NCI-H460 (cell line): ENCODE measurements around the gene CHST11. TPM values are rescaled to one million over a fixed set of nuclear protein-coding genes. Genes with fewer than 3 reads are reported as not detected.
"Not testable (repeated sequence)": the region's sequence is repeated elsewhere in the genome, so short reads cannot be mapped to it uniquely, and the experiment has no call there.

Source experiments
- DNase-seq: peaks from one replicate; pipeline ENCODE4 v3.0.0-alpha.2; 2016; ENCODE audit warnings: low read depth; ENCODE audit errors: extremely low read depth
- total RNA-seq: library from RNA; depleted of rRNA; stranded (reverse); fragments of >200 nt; shearing (Covaris generic); gene quantifications from 2 replicates; pipeline ENCODE4 v1.2.3, GENCODE V29; 2014

The CHST11 gene
- total RNA-seq, 1 experiment from 2014 or later = 2.9 TPM

DNA sequence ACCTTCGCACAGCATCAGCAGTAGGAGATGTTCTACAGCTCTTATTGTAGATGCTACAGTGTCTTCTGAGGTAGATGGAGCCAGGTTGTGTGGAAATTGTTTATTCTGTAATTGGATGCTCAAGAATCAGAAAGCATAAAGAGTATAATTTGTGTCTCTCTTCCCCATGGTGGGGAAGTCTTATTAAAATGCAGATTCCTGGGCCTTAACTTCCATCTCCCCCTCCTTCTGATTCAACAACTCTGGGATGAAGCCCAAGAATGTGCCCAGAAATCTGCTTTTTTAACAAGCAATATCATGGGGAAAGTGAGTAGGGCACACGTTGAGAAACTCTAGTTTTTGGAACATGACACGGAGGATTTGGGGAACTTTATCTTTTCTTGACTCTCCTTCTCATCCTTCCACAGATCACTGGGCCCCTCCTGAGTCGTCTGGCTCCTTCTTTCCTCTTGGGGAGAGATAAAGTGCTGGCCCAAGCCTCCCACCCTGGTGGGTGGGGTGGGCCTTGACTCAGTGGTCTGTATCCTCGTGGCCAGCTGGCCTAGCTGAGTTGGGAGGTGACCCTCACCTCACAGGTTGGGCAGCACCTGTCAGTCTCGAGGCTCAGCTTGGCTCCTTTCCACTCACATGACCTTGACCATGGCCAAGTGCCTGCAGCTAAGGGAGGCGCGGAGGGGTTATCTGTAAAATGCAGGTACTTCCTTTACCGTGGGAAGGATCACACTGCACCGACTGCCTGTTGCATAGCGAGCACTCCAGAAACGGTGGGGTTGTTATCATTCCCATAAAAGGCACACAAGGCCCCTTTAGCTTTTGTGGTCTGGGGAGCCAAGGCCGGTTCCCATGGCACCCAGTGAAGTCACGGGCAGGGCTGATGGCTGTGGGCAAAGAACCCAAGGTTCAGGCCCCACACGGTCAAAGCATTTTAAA lies 141.9 kb downstream of the CHST11 start:
- DNase-seq = no peak

DNA sequence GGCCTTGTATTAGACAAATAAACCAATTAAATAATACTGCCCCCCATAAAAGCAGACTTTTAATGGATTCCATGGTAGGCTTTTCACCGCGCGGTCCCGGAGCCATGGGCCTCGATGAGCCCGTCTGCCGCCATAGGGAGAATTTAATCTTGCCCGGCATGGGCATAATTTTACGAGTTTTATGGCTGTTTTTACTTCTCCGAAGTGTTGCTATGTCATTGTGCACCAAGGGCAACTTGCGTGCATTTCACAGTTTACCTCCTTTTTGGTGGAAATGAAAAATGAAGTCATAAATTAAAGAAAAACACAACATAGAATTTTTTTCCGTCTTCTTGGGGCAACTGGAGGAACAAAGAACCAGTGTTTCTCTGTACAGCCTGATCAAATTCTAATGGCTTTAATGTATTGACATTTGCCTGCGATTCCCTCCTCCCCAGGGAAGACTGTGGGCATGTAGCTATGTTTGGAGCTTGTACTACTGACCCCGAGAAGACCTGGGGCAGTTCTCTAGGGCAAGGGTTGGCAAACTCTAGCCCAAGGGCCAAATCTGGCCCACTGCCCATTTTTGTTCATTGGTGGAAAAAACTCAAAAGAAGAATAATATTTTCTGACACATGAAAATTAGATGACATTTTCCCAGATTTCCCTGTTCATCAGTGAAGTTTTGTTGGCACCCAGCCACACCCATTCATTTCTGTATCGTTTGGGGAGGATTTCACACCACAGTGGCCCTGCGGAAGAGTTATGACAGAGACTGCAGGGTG lies 142.7 kb downstream of the CHST11 start:
- no peak for DNase-seq

DNA sequence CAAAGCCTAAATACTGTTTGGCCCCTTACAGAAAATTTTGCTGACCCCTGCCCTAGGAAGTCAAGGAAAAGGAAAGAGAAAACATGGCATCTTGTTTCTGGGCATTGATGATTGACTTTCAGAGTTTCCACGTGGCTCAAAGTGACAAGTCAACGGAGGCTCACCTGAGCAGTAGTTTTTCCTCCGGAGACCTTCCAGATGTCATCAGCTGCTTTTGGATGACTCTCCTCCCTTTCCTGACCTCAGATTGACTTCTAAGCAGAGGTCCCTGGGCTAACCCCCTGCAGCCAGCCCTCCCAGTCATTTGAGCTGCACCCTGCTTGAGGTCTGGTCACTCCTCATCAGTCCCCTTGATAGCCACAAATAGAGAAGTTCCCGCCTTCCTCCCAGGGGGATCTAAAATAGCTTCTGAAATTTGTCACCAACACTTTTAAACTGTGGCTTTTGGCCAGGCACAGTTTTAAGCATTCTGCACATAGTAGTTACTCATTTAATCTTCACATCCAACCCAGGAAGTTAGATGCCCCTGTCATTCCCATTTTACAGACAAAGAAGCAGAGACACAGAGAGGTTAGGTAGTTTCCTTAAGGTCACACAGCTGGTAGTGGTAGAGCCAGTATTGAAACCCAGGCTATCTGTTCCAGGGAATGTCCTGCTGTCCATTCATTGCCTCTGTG lies 143.4 kb downstream of the CHST11 start:
- DNase-seq = no peak

DNA sequence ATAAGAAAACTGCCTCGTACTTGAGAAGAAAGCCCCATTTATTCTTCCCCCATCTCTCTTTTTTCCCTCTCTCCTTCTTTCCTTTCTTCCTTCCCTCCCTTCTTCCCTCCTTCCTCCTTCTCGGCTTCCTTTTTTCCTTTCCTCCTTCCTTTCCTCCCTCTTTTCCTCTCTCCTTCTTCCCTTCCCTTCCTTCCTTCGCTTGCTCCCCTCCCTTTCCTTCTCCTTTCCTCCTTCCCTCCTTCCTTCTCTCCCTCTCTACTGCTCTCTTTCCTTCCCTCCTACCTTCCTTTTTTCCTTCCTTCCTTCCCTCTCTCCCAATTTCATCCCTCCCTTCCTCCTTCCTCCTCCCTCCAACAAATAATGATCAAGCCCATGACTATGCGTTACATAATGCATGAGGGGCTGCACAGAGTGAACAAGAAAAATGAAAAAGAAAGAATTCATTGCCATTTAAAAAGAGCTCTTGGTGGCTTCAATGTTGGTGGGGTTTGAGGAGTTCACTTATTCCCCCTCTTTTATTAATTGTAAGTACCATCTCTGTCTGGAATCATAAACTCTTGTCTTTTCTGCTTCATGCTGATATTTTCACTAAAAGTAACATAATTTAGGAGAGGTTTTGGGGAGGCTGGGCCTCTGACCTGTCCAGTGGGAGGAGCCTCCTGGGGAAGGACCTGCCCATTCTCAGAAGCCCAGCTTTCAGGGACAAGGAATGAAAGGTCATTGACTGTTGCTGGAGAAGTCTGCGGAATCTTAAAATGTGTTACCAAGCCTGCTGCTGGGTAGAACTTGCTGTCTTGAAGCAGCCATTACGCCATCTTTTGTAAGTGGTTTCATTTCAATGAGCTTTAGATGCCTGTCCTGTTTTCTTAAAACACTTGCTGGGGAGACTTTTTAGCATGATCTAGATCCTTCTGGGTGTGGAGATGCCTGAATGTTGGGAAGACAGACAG lies 144.3 kb downstream of the CHST11 start:
- no peak for DNase-seq

GRCh38 chr12:104602406-104602805 lies 145.7 kb downstream of the CHST11 start:
- DNase-seq = no peak

DNA sequence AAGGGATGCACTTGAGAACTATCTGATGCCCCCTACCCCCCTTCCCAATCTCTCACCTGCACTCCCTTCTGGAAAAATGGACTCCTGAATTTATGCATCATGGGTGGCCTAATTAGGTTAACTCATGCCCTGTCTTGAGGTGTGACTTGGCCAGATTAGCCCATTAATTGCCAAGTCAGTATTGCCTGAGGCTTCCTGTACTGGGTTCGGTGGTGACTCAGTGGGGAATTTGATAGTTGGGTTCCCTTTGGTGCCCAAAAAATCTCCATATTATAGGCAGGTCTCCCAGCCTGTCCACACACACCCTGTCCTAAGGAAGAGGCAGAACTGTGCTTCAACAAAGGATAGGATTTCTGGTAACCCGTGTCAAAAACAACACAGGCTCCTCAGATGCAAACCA lies 146.1 kb downstream of the CHST11 start:
- DNase-seq = no peak

DNA sequence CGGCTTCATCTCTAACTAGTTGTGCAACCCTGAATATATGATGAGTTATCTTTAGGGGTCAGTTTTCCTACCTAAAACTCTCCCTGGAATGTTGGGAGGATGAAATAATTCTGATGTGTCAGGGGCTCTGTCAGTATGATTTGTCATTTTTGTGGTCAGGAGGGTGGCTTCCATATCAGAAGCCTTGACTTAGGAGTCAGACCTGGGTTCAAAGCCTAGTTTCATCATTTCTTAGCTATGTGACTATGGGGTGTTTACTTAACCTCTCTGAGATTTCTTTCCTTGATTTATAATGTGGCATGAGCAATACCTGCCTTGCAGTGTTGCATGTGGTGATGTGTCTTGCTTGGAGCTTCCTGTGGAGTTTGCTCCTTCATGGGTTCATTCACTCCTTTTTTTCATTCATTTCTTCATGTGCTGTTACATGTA lies 146.8 kb downstream of the CHST11 start:
- no peak for DNase-seq

- DNase-seq = peak; percentile 27
Observed at GRCh38 chr12:104604070-104604994, 147.6 kb downstream of the CHST11 start.

DNA sequence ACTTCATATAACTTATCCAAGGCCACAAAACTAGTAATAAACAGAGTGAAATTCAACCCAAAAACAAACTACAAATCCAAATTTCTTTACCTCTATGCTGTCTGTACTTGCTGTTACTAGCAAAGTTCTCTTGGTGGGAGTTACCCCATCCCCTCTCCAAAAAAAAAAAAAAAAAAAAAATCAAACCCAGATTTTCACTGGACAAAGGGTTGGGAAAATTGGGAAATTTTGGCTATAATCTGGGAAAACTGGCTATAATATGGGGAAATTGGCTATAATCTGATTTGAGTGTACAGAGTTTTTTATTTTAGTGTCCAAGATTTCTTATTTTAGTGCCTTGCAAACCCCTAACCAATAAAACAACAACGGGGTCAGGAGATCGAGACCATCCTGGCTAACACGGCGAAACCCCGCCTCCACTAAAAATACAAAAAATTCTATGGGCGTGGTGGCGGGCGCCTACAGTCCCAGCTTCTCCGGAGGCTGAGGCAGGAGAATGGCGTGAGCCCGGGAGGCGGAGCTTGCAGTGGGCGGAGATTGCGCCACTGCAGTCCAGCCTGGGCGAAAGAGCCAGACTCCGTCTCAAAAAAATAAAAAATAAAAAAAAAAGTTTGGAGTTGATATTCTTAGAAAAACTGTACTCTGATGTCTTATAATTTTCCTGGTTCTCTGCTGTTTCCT lies 148.4 kb downstream of the CHST11 start:
- DNase-seq = peak; percentile 48

GRCh38 chr12:104605685-104606084 lies 148.9 kb downstream of the CHST11 start:
- no peak for DNase-seq

- DNase-seq = no peak
Observed at GRCh38 chr12:104608998-104609397, 152.2 kb downstream of the CHST11 start.

GRCh38 chr12:104609445-104609844 lies 152.7 kb downstream of the CHST11 start:
- no peak for DNase-seq

DNA sequence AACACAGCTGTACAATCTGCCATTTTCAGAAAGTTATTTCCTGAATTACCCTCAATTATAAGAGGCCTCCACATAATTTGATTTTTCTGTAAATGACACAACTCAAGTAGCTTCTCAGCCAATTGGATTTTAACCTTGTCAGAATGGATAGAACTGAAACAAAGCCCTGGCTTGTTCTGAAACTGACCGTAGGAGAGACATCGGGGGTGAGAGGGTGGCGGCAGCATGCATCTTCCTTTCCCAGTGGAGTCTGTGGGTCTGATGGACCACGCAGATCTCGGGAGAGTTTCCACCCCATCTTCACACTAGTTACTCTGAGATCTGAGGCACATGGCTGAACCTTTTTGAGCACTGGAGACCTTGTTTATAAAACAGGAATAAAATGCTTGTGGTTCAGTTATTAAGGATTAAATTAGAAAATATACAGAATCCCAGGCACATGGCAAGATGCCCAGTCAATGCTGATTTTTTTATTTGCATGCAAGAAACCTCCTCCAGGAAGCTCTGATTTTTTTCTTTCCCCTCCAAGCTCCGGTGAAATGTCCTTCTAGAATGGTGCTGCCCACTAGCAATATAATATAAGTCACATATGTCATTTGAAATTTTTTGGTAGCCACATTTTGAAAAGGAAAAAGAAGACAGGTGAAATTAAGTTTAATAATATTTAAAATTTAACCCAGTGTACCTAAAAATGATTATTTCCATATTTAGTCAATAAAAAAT lies 153.9 kb downstream of the CHST11 start:
- DNase-seq = no peak

GRCh38 chr12:104611671-104612070 lies 154.9 kb downstream of the CHST11 start:
- no peak for DNase-seq

DNA sequence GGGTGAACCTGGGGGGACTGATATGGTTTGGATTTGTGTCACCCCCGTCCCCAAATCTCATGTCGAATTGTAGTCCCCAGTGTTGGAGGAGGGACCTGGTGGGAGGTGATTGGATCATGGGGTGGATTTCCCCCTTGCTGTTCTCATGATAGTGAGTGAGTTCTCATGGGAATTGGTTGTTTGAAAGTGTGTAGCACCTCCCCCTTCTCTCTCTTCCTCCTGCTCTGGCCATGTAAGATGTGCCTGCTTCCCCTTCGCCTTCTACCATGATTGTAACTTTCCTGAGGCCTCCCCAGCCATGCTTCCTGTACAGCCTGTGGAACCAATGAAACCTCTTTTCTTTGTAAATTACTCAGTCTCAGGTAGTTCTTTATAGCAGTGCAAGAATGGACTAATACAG lies 156.6 kb downstream of the CHST11 start:
- DNase-seq = not testable (repeated sequence)

- no peak for DNase-seq
Observed at GRCh38 chr12:104615048-104615561, 158.4 kb downstream of the CHST11 start.

GRCh38 chr12:104618691-104619090 lies 161.9 kb downstream of the CHST11 start:
- no peak for DNase-seq
